Activated T-cell treated with anti-CD3 and anti-CD28 coated beads, Interleukin-2, amount 50 U/mL, for 1 hour (primary cell): ENCODE measurements around the gene ARTN.

Experiments used
- DNase-seq: peaks from one replicate; pipeline ENCODE4 v3.0.0-alpha.2; 2020

ARTN gene

GRCh38 chr1:43974443-43975248 lies 41.0 kb downstream of the ARTN start, which contains the start of gene ATP6V0B:
Gene ATP6V0B, plus strand, starts transcription at chr1:43974960. Its CDS starts 81 bp downstream, at chr1:43975041.
- DNase-seq = peak; percentile 93

GRCh38 chr1:43975249-43975961 lies 41.8 kb downstream of the ARTN start:
- peak; percentile 45 for DNase-seq

GRCh38 chr1:43976045-43976444 lies 42.4 kb downstream of the ARTN start:
- no peak for DNase-seq

GRCh38 chr1:43976890-43977289 lies 43.3 kb downstream of the ARTN start:
- no peak for DNase-seq

GRCh38 chr1:43977376-43978263 lies 44.0 kb downstream of the ARTN start:
- no peak for DNase-seq

GRCh38 chr1:43978264-43978550 lies 44.6 kb downstream of the ARTN start:
- DNase-seq = no peak

GRCh38 chr1:43978551-43979260 lies 45.1 kb downstream of the ARTN start, which contains the start of gene B4GALT2:
Gene B4GALT2, plus strand, starts transcription at chr1:43979210. Its CDS starts 1,951 bp downstream, at chr1:43981161.
- peak; percentile 46 for DNase-seq

- no peak for DNase-seq
Measured at GRCh38 chr1:43979261-43979527, 45.6 kb downstream of the ARTN start.

GRCh38 chr1:43979528-43980254 lies 46.1 kb downstream of the ARTN start:
- DNase-seq = peak; percentile 30

- no peak for DNase-seq
Measured at GRCh38 chr1:43980255-43981134, 46.9 kb downstream of the ARTN start.

GRCh38 chr1:43981135-43981491 lies 47.5 kb downstream of the ARTN start:
- no peak for DNase-seq

GRCh38 chr1:43981636-43982035 lies 48.0 kb downstream of the ARTN start:
- no peak for DNase-seq

- no peak for DNase-seq
Measured at GRCh38 chr1:43982241-43982640, 48.6 kb downstream of the ARTN start.

GRCh38 chr1:43982808-43983207 lies 49.2 kb downstream of the ARTN start:
- no peak for DNase-seq

GRCh38 chr1:43983253-43983899 lies 49.8 kb downstream of the ARTN start:
- DNase-seq = no peak

- DNase-seq = no peak
Measured at GRCh38 chr1:43984855-43985254, 51.3 kb downstream of the ARTN start.

GRCh38 chr1:43985984-43986595 lies 52.5 kb downstream of the ARTN start:
- DNase-seq = no peak

- no peak for DNase-seq
Measured at GRCh38 chr1:43986712-43987111, 53.1 kb downstream of the ARTN start.
